Activated CD8-positive, alpha-beta memory T cell treated with anti-CD3 and anti-CD28 coated beads for 4 hours (primary cell): ENCODE results near the gene IL12RB2.
"Not testable (repeated sequence)": the region's sequence is repeated elsewhere in the genome, so short reads cannot be mapped to it uniquely, and the experiment has no call there.

ENCODE experiments used
- DNase-seq, 2 donors: peaks; one replicate each; pipeline ENCODE4 v3.0.0-alpha.2; 2020; ENCODE audit warnings: low read depth in 2 of 2

IL12RB2 gene

DNA sequence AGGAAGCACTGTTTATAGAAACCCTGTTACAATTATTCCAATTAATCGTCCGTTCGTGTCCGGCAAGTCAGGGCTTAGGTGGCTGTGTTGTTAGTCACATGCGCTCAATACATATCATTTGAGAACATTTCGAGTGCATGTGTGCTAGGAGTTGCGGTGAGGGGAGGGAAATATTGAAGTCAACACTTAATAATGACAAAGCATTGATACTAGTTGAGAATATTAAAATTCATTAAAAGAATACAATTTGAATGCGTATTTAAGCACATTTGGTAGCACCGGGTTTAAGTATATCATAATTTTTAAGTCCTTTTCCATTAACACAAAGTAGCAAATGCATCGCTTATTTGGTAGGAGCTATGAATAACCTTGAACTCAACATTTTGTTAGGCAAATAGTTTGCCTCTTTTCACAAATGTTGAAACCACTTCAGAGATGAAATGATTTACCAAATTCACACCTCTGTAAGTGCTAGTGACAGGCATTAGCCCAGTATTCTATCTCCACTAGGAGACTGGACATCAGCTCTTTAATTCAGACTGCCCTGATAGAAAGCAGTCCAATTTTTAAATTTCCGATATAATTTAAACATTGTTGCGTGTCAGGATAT lies 123.6 kb downstream of the IL12RB2 start:
- no peak for DNase-seq

DNA sequence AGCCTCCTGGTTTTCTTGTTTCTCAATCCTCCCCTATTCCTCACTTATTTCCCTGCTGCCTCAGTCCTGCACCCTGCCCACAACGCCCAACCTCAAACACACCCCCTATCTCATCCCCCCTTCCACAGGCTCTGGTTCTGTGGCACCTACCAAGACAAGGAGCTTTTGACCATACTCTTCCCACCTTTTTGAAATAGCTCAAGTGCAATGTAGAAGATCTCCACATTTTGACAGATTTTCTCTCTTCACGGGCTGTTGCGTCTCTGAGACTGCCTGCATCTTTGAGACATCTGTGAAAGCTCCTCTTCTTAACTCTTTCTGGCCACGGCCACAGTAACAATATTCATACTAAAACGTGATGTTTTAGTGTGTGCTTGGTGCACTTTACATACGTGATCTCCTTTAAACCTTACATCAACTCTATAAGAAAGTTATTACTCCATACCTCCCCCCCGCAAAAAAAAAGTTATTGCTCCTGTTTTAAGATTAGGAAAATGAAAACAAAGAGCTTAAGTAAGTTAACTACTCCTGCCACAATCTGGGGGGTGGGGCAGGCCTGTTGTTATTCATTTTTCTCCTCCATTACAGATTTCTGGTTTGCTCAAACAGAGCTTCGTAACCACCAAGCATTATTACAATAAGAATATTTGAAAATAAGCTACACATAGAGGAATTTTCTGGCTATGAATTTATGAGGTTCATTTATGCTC lies 124.4 kb downstream of the IL12RB2 start:
- no peak for DNase-seq

DNA sequence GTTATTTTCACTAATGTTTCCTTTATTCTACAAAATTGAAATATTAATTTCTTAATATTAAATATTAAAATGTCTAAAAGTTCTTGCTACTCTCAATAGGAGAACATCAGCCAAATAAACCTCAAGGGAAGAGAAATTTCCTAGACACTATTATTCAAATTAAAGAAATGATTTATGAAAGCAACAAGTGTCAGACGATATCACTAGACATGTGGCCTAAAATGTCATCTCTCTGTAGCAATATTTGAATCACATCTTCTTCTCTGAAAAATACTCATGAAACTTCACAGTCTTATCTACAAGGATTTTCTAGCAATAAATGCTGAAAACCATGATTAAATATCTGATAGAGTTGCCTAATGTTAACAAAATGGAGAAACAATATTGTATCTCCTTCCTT lies 125.1 kb downstream of the IL12RB2 start:
- DNase-seq, result no peak

DNA sequence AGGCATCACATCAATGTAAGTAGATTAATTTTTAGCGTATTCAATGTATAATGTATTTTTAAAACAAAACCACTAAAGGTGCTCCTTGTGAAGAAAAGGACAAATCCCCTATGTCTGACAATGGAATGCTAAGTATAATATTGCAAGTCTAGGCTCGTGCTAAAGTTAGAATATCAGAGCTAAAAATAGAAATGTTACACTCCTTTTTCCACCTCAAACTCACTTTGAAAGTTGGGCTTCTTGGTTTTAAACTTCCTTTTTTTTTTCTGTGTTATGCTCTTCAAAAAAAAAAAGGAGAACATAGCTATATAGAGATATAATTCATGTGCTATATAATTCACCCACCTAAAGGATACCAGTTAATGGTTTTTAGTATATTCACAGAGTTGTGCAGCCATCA lies 126.2 kb downstream of the IL12RB2 start:
- no peak for DNase-seq

DNA sequence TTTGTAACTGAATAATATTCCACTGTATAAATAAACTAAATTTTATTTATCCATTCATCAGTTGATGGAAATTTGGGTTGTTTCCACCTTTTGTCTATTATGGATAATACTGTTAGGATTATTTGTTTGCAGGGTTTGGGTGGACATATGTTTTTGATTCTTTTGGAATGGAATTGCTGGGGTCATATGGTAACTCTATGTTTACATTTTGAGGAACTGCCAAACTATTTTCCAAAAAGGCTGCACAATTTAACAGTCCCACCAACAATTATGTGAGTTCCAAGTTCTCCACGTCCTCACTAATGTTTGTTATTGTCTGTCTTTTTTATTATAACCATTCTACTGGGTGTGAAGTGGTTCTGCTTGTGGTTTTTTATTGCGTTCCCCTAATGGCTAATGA lies 126.8 kb downstream of the IL12RB2 start:
- DNase-seq, result no peak

DNA sequence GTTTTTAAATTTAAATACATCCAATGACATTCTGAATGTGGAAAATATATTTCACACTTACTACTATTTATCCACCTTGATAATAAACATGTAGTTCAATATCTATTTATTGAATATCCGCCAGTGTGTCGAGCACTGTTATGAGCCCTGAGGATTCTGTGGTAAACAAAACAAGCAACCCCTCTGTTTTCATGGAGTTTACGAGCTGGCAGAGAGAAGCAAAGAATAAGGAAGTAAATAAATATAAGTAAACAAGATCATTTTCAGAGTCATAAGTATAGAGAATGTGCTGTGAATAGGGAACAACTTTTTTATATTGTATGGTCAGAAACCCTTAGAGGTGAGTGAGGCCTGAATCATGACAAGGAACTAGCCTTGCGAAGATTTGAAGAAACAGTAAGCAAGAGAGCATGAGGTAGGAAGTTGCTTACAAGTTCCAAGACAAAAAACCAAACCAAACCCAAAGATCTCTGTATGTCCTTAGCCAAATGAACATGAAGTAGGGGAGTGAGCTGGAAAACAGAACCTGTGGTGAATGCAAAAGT lies 128.9 kb downstream of the IL12RB2 start:
- DNase-seq, result no peak

DNA sequence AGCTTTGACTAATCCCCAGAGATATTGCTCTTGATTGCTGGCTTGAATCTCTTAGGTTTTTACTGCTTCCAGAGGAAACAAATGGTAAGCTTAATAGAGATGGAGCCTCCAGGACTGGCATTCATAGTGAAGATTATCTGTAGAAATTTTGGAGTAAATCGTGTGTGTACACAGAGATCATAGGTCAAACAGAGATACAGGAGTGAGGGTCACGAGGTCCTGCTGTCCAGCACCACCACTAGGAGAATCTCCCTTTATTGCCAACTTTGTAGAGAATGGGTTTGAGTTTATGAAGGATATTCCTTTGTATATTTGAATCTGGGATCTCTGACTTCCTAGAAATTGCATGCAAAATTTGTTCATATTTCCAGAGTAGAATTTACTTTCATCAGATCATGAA lies 130.3 kb downstream of the IL12RB2 start:
- no peak for DNase-seq

DNA sequence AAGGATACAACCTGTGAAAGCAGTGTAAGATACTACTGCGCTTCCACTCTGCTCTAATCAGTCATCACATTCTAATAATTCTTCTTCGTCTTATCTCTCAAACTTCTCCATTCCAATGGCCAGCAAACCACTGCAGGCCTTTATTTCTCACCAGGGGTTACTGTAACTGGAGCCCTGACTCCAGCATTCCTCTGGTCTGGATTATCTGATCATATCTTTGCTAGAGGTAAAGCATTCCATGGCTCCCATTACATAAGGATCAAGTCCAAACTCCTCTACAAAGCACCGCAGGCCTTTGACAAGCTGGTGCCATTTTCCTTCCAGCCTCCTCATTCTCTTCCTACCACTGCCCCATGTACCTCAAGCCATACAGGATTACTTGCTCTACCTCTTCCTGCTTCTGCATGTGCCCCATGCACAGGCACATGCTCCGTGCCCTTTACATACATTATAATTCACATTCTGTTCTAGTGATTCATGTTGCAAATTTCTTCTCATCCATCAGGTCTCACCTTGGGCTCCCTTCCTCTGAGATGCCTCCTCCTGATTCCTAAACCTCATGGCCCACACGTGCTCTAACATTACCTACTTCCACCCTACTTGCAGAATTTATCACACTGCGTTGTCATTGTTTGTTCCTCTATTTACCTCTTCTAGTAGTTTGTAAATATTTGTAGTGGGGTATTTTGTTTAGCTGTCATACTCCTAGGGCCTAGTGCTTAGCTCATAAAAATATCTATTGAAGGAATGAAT lies 131.8 kb downstream of the IL12RB2 start:
- DNase-seq, result no peak

DNA sequence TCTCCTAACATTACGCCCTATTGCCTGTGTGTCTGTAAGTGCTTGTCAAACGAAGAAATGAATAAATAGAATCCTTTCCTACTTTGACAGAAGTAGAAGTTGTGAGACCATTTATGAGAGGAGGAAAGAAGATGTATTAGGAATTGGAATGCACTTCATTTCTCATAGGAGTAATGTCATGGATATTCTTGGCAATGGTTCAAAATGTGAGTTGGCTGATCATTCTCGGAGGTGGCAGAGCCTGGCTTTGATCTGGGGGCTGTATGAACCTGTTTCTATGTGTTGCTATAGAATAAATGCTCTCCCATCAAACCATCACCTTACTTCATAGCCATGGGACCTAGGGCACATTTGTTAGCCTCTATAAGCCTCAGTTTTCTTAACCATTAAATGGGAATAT lies 132.7 kb downstream of the IL12RB2 start:
- no peak for DNase-seq

DNA sequence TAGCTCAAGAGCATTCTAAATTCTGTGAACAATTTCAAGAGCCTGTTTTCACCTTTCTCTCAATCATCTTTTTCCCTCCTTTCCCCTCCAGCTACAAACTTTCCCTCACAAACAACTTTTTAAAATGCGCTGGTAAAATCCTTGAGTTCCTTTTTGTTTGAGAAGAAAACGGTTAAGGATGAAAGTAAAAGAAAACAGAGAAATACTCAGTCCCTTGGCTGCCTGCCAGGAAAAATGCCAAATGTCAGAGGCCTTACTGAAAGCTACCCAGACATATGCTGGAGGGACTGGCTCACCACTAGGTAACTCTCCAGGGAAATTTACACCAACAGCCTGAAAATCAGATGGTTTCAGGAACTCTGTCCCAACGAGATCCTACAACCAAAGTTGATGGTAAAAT lies 133.5 kb downstream of the IL12RB2 start:
- no peak for DNase-seq

DNA sequence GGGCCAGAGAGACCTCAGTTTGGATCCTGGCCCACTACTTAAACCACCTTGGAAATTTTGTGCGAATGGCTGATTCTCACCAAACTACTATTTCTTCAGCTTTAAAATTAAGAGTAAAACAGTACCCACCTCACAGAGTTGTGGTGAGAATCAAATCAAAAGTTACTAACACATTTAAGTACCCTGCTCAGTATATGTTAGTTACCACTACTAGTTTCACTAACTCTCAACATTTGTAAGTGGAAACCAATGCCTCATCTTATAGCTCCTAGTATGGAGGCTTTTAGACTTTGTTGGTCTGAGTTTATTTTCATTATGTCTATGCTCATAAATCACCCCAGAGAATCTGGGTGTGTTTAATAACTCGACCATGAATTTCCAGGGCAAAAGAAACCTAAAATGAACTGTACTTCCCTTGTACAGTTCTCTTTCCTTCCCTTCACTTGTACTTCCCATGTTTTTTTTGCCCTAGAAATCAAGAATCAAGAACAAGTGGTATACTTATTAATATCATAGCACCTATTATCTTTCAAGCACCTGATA lies 134.1 kb downstream of the IL12RB2 start:
- DNase-seq, result no peak

DNA sequence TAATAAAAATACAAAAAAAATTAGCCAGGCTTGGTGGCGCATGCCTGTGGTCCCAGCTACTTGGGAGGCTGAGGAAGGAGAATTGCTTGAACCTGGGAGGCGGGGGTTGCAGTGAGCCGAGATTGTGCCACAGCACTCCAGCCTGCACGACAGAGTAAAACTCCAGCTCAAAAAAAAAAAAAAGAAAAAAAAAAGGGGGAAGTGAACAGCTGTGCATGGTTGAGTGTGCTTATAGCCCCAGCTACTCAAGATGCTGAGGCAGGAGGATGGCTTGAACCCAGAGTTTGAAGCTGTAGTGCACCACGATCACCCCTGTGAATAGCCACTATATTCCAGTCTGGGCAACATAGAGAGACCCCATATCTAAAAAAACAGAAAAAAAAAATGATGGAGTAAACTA lies 138.3 kb downstream of the IL12RB2 start:
- not testable (repeated sequence) for DNase-seq
